ENCODE measurements around the gene ABLIM2.

- TF ChIP-seq POLR2A (IDR thresholded peaks at IDR 0.05) (no peak), CTCF (IDR thresholded peaks at IDR 0.05) (no peak)
Measured at GRCh38 chr4:8038083-8038482, 120.5 kb downstream of the ABLIM2 start.

Data from lower leg skin (tissue), 3 donors.